ENCODE measurements around the gene AOX1.
"Not testable (repeated sequence)": the region's sequence is repeated elsewhere in the genome, so short reads cannot be mapped to it uniquely, and the experiment has no call there.

AOX1 gene

DNA sequence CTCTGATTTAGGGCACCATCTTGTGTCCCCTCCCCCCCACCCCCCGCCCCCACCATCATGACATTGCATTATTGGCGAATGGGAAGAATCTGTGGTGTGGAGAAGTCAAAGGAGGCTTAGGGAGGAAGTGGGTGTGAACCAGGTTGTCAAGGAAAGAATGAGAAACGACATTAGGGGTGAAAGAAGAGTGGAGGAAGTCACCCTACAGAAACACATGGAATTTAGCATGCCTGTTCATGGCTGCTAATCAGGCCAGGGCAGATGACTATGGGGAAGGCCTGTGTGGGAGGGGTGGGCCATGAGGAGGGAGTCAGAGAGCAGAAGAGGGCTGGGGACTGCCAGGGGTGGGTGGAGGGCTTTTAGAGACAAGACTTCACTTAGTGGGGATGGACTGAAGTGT, 81.6 kb downstream of the AOX1 start:
- no peak for DNase-seq (ENCODE audit: low read depth)

DNA sequence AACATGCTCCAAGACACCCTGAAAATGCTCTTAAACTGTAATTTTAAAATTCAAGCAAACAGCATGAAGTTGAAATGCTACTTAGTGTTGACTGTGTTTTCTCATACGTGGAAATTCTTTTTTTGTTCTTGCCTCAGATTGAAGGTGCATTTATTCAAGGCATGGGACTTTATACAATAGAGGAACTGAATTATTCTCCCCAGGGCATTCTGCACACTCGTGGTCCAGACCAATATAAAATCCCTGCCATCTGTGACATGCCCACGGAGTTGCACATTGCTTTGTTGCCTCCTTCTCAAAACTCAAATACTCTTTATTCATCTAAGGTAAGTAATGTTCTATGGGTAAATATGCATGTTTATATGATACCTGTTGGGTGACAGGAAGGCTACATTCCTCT, 82.7 kb downstream of the AOX1 start:
- no peak for DNase-seq (ENCODE audit: low read depth)

DNA sequence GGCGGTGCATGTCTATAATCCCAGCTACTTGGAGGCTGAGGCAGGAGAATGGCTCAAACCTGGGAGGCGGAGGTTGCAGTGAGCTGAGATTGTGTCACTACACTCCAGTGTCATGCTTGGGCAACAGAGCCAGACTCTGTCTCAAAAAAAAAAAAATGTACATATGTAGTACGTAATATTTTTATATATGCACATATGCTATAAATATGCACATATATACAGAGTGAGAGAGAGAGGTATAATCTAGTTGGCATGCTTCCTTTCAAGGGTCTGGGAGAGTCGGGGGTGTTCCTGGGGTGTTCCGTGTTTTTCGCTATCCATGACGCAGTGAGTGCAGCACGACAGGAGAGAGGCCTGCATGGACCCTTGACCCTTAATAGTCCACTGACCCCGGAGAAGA, 83.5 kb downstream of the AOX1 start:
- no peak for DNase-seq (ENCODE audit: low read depth)

DNA sequence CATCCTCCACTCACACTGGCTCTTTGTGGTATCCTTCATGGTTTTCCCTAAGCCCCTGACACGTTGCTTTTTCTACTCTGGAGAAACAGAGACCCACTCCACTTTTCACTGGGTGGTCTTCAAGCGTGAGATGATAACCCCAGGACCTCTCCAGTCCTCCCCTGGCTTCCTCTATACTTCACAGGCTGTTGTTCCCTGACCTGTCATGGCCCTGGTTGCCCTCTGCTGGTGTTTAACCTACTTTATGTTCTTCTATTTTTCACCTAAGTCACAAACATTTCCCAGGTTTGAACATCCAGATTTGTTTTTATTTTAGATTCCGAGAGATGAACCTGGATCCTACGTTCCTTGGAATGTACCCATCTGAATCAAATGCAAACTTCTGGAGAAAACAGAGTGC, 84.5 kb downstream of the AOX1 start:
- no peak for DNase-seq (ENCODE audit: low read depth)

GRCh38 chr2:200670751-200671150, 84.9 kb downstream of the AOX1 start:
- DNase-seq (ENCODE audit: low read depth) = no peak

DNA sequence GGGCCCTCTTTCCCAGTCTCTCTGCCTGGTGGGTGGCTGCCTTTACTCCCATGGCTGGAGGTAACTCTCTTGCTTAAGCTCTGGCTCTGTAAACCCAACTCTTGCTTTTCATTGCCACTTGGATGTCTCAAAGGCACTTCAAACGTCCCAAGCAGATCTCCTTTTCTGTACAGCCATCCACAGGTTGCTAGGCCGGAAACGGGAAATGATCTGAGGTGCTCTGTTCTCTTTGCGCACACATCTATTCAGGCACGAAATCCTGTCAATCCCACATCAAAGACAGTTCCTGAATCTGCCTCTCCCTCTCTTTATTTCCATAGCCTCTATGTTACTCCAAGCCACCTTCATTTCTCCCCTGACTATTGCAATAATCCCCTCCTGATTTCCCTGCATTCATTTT, 87.4 kb downstream of the AOX1 start:
- no peak for DNase-seq (ENCODE audit: low read depth)

DNA sequence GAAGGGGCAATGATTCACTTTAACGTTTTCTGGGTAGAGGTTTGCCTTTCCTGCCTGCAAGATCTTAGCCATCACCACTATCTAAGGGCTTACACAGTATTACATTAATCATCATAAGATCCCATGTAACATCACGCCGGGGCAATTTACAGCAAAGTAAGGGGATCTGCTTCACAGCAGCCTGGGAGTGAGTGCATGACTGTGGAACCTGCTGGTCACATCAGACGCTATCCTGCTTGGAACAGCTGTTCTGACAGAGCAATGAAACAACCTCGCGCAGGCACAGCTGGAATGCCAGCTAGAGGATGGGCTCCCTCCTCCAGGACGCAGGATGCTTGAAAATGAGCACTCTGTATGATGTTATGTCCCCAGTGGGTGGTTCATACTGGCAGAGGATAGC, 89.0 kb downstream of the AOX1 start:
- DNase-seq (ENCODE audit: low read depth) = no peak

GRCh38 chr2:200677171-200677570, 91.4 kb downstream of the AOX1 start:
- DNase-seq (ENCODE audit: low read depth) = no peak

GRCh38 chr2:200677721-200678532, 92.1 kb downstream of the AOX1 start:
- no peak for DNase-seq (ENCODE audit: low read depth)

DNA sequence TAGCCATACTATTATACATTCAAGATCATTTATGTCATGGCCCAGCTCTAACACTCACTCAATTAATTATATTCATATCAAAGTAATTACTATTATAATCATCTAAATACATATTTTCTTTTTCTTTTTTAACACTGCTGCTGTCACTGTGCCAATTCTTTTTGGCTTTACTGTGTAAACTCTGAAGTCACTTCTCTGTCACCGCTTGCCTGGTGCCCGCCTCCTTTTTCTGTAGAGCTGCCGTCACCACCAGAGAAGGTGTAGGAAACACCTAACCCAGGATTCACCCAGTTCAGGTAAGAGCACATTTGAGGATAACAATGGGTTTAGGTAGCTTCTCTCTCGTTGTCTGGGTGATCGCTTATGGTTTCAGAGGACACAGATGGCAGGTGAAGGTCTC, 93.3 kb downstream of the AOX1 start:
- DNase-seq (ENCODE audit: low read depth) = no peak

GRCh38 chr2:200679535-200679934, 93.7 kb downstream of the AOX1 start:
- DNase-seq (ENCODE audit: low read depth) = no peak

- DNase-seq (ENCODE audit: low read depth) = no peak
These were observed 95.9 kb downstream of the AOX1 start for GRCh38 chr2:200681697-200682096.

- DNase-seq (ENCODE audit: low read depth) = not testable (repeated sequence)
These were observed 96.6 kb downstream of the AOX1 start for GRCh38 chr2:200682407-200682806.

GRCh38 chr2:200687922-200688920, 102.4 kb downstream of the AOX1 start:
- no peak for DNase-seq (ENCODE audit: low read depth)

DNA sequence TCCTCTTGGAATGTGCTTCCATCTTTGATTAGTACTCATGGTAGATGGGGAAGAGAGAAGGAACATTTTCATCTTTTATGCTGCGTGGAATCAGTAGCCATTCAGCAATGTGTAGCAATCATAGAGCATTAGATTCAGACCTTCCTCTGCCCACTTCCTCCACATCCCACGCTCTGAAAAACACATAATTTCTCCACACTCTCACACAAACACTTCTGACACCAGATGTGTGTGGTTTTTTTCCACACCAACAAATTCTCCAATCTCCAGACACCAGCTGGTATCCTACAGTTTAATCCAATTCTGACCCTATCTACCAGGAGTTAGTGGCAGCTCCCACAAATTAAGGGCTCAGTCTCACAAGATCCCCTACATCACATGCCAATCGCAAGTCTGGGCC, 103.3 kb downstream of the AOX1 start:
- no peak for DNase-seq (ENCODE audit: low read depth)

DNA sequence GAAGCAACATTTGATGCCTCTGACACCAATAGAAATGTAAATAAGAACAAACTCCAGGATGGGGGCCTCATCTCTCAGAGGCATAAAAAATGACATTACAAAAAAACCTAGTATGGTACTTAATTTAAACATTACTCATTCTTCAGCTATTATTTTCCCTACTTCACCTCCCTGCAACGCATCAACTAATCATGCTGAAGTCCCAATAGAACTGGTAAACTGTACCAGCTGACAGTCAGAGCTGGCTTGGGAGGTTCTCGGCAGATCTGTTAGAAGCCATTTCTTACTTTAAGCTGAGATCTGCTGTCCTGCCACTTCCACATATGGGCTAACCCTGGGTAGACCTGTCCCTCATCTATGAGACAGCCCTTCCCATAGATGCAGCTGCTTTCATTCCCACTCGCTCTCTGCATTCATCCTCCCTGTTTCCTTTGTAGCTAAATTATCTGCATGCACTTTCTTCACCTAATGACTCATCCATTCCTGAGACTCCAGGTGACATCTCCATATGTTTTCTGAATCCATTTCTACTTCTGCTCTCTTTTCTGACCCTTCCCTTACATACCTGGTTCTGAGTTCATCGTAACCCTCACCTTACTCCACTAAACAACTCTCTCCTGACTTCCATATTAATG, 108.1 kb downstream of the AOX1 start:
- DNase-seq (ENCODE audit: low read depth) = no peak

GRCh38 chr2:200695191-200695590, 109.4 kb downstream of the AOX1 start:
- no peak for DNase-seq (ENCODE audit: low read depth)

GRCh38 chr2:200695601-200696000, 109.8 kb downstream of the AOX1 start:
- DNase-seq (ENCODE audit: low read depth) = no peak

DNA sequence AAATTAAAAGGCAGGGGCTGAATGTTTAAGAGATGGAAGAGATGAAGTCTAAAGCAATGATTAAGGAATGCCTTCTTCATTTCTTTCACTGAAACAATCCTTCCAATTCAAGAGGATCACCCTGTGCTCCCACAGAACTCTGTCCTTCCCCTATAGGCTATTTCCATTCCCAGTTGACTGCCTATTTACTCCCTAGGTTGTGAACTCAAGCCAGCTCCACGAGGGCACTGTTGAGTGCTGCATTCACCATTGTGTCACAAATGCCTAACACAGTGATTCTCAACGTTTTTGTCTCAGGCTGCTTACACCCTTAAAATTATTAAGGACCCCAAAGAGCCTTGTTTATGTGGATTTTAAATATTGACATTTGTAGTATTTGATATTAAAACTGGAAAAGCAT, 112.4 kb downstream of the AOX1 start:
- DNase-seq (ENCODE audit: low read depth) = no peak

GRCh38 chr2:200699310-200699709, 113.5 kb downstream of the AOX1 start:
- no peak for DNase-seq (ENCODE audit: low read depth)

GRCh38 chr2:200700856-200701255, 115.0 kb downstream of the AOX1 start:
- no peak for DNase-seq (ENCODE audit: low read depth)

DNA sequence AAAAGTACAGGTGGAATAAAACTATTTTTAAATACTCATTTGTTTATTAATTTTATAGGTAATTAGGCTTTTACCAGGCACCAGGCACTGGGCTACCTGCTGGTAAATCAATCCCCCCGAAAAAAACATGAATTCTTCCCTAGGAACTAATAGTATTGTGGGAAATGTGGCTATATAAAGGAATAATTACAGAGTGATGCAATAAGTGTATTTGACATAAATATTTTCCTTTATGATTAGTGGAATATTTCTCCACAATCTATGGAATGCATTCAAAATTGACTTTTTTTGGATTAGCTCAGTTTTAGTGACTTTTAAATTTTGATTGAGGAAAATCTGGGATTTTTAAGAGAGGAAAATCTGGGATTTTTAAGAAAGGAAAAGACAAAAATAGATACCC, 116.2 kb downstream of the AOX1 start:
- no peak for DNase-seq (ENCODE audit: low read depth)

Data from stimulated activated CD8-positive, alpha-beta memory T cell treated with anti-CD3 and anti-CD28 coated beads, Interleukin-12 subunit alpha, Interleukin-12 subunit beta, amount 100 ng/mL, for 1 hour (primary cell).